ENCODE measurements around the gene FRMPD2.
"Not testable (repeated sequence)": the region's sequence is repeated elsewhere in the genome, so short reads cannot be mapped to it uniquely, and the experiment has no call there.

FRMPD2 gene

GRCh38 chr10:48288661-48289060, 14.2 kb upstream of the FRMPD2 start:
- no peak for DNase-seq (ENCODE audit: low read depth in 2 of 2)

- no peak for DNase-seq (ENCODE audit: low read depth in 2 of 2)
Observed at GRCh38 chr10:48287417-48288391, 13.2 kb upstream of the FRMPD2 start.

GRCh38 chr10:48286356-48286755, 11.9 kb upstream of the FRMPD2 start:
- no peak for DNase-seq (ENCODE audit: low read depth in 2 of 2)

- no peak for DNase-seq (ENCODE audit: low read depth in 2 of 2)
Observed at GRCh38 chr10:48285710-48286109, 11.2 kb upstream of the FRMPD2 start.

- no peak for DNase-seq (ENCODE audit: low read depth in 2 of 2)
Observed at GRCh38 chr10:48284811-48285210, 10.3 kb upstream of the FRMPD2 start.

GRCh38 chr10:48284002-48284546, 9.6 kb upstream of the FRMPD2 start:
- no peak for DNase-seq (ENCODE audit: low read depth in 2 of 2)

GRCh38 chr10:48282829-48283228, 8.3 kb upstream of the FRMPD2 start:
- DNase-seq (ENCODE audit: low read depth in 2 of 2): no peak

- DNase-seq (ENCODE audit: low read depth in 2 of 2): not testable (repeated sequence)
Observed at GRCh38 chr10:48281697-48282096, 7.2 kb upstream of the FRMPD2 start.

- no peak for DNase-seq (ENCODE audit: low read depth in 2 of 2)
Observed at GRCh38 chr10:48279081-48279751, 4.7 kb upstream of the FRMPD2 start.

- no peak for DNase-seq (ENCODE audit: low read depth in 2 of 2)
Observed at GRCh38 chr10:48277093-48277492, 2.6 kb upstream of the FRMPD2 start.

- no peak for DNase-seq (ENCODE audit: low read depth in 2 of 2)
Observed at GRCh38 chr10:48273741-48274140, 755 bp downstream of the FRMPD2 start.

GRCh38 chr10:48272682-48273081, 1.8 kb downstream of the FRMPD2 start:
- no peak for DNase-seq (ENCODE audit: low read depth in 2 of 2)

GRCh38 chr10:48271047-48271730, 3.3 kb downstream of the FRMPD2 start:
- DNase-seq (ENCODE audit: low read depth in 2 of 2): no peak

GRCh38 chr10:48266528-48266927, 8.0 kb downstream of the FRMPD2 start:
- peak; percentile 5 to 17 for DNase-seq (ENCODE audit: low read depth in 2 of 2)

- no peak for DNase-seq (ENCODE audit: low read depth in 2 of 2)
Observed at GRCh38 chr10:48258105-48258504, 16.4 kb downstream of the FRMPD2 start.

GRCh38 chr10:48257407-48257961, 17.0 kb downstream of the FRMPD2 start:
- no peak for DNase-seq (ENCODE audit: low read depth in 2 of 2)

GRCh38 chr10:48255722-48256121, 18.8 kb downstream of the FRMPD2 start:
- DNase-seq (ENCODE audit: low read depth in 2 of 2): no peak

- no peak for DNase-seq (ENCODE audit: low read depth in 2 of 2)
Observed at GRCh38 chr10:48254750-48255512, 19.6 kb downstream of the FRMPD2 start.

- no peak for DNase-seq (ENCODE audit: low read depth in 2 of 2)
Observed at GRCh38 chr10:48253970-48254657, 20.4 kb downstream of the FRMPD2 start.

- DNase-seq (ENCODE audit: low read depth in 2 of 2): no peak
Observed at GRCh38 chr10:48252354-48252650, 22.2 kb downstream of the FRMPD2 start.
